ENCODE measurements around the gene GFOD2. TPM values are rescaled to one million over a fixed set of nuclear protein-coding genes. Genes with fewer than 3 reads are reported as not detected.

GFOD2 gene
- total RNA-seq, 5 donors from 2014 or later (not counting 1 experiment from before 2014, with no cell fraction given), result 8.5 to 23.2 (median 16.7) TPM

Other genes with a start within 250 kb of the GFOD2 start
- gene ATP6V0D1, start 238.2 kb downstream of the GFOD2 start, total RNA-seq, result 10 to 100 TPM; 41.5 to 49.6 (median 45.8) TPM
- gene AGRP, start 235.8 kb downstream of the GFOD2 start, total RNA-seq, result not detected
- 10 to 100 TPM; 33.9 to 60.7 (median 52.4) TPM for gene RIPOR1, start 190.5 kb downstream of the GFOD2 start, total RNA-seq
- gene CTCF, start 156.8 kb downstream of the GFOD2 start, total RNA-seq, result 10 to 100 TPM; 55.3 to 69.0 (median 64.0) TPM
- 100 to 1,000 TPM; 150 to 271 (median 243) TPM for gene CARMIL2, start 74.2 kb downstream of the GFOD2 start, total RNA-seq
- gene ACD, start 59.1 kb downstream of the GFOD2 start, total RNA-seq, result 10 to 100 TPM; 24.5 to 62.6 (median 53.6) TPM
- gene PARD6A, start 58.4 kb downstream of the GFOD2 start, total RNA-seq, result 10 to 100 TPM in 1 of 5 donors, 1 to 10 TPM in 4; 2.9 to 10.6 (median 7.6) TPM
- 10 to 100 TPM in 3 of 5 donors, 1 to 10 TPM in 2; 4.2 to 12.1 (median 10.1) TPM for gene ENKD1, start 52.6 kb downstream of the GFOD2 start, total RNA-seq
- 1 to 10 TPM; 1.9 to 6.7 (median 5.4) TPM for gene C16orf86, start 52.5 kb downstream of the GFOD2 start, total RNA-seq
- 10 to 100 TPM; 21.9 to 29.3 (median 24.5) TPM for gene RANBP10, start 87.2 kb upstream of the GFOD2 start, total RNA-seq
- under 1 TPM; 0.30 to 0.45 (median 0.37) TPM for gene TSNAXIP1, start 87.6 kb upstream of the GFOD2 start, total RNA-seq
- gene THAP11, start 123.0 kb upstream of the GFOD2 start, total RNA-seq, result 10 to 100 TPM; 37.9 to 59.9 (median 55.5) TPM
- gene NUTF2, start 127.6 kb upstream of the GFOD2 start, total RNA-seq, result 10 to 100 TPM; 37.4 to 55.0 (median 48.3) TPM
- gene CENPT, start 128.4 kb upstream of the GFOD2 start, total RNA-seq, result 100 to 1,000 TPM in 3 of 5 donors, 10 to 100 TPM in 2; 85.0 to 117 (median 111) TPM
- 100 to 1,000 TPM; 110 to 144 (median 136) TPM for gene EDC4, start 153.7 kb upstream of the GFOD2 start, total RNA-seq
- 1 to 10 TPM in 4 of 5 donors, under 1 TPM in 1; 0.72 to 5.3 (median 3.1) TPM for gene NRN1L, start 165.6 kb upstream of the GFOD2 start, total RNA-seq
- 10 to 100 TPM; 14.8 to 31.4 (median 28.1) TPM for gene PSKH1, start 173.9 kb upstream of the GFOD2 start, total RNA-seq
- 10 to 100 TPM in 4 of 5 donors, 1 to 10 TPM in 1; 9.4 to 14.2 (median 13.2) TPM for gene CTRL, start 212.5 kb upstream of the GFOD2 start, total RNA-seq
- 100 to 1,000 TPM; 118 to 214 (median 165) TPM for gene PSMB10, start 217.5 kb upstream of the GFOD2 start, total RNA-seq
- gene LCAT, start 224.8 kb upstream of the GFOD2 start, total RNA-seq, result 10 to 100 TPM in 4 of 5 donors, 1 to 10 TPM in 1; 9.8 to 20.7 (median 18.7) TPM
- gene SLC12A4, start 249.3 kb upstream of the GFOD2 start, total RNA-seq, result 10 to 100 TPM; 23.3 to 39.6 (median 33.7) TPM